ENCODE results near the gene FOSB. TPM values are rescaled to one million over a fixed set of nuclear protein-coding genes. Genes with fewer than 3 reads are reported as not detected.

The FOSB gene
- total and polyA plus RNA-seq, 2 experiments from 2014 or later = 0.55 to 1.9 TPM

- peaks cover 15% of the 10 kb centered on the region for H3K36me3 Mint-ChIP-seq (ENCODE audit: low read depth)
- TF ChIP-seq, protein P1, sequence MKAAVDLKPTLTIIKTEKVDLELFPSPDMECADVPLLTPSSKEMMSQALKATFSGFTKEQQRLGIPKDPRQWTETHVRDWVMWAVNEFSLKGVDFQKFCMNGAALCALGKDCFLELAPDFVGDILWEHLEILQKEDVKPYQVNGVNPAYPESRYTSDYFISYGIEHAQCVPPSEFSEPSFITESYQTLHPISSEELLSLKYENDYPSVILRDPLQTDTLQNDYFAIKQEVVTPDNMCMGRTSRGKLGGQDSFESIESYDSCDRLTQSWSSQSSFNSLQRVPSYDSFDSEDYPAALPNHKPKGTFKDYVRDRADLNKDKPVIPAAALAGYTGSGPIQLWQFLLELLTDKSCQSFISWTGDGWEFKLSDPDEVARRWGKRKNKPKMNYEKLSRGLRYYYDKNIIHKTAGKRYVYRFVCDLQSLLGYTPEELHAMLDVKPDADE (IDR thresholded peaks at IDR 0.05) = no peak
- TF ChIP-seq EZH2 (IDR thresholded peaks at IDR 0.05; ENCODE audit: low read depth, unreplicated experiment) = no peak
- H3F3A ChIP-seq (replicated peaks; ENCODE audit: low read depth) = peaks cover 12% of the 10 kb centered on the region; the same call in 1 of the 2 replicates
- H3K9me3 Mint-ChIP-seq = no peaks in the 10 kb centered on the region; the same call in 2 of the 3 replicates
- peak overlapping the region; percentile 58 for H3K4me3 ChIP-seq
- peaks cover 5% of the 10 kb centered on the region; the same call in 1 of the 2 replicates for H3K79me2 ChIP-seq (replicated peaks; ENCODE audit: insufficient read depth)
- peak overlapping the region; percentile 91; the same call in 1 of the 2 replicates for H2AFZ ChIP-seq
- H3K4me1 Mint-ChIP-seq = peaks cover 23% of the 10 kb centered on the region
- ATAC-seq = no peak
- peak overlapping the region; percentile 77 for H3K4me2 ChIP-seq
- peaks cover 14% of the 10 kb centered on the region; the same call in 1 of the 2 replicates for H3K4me1 ChIP-seq (ENCODE audit: insufficient read depth)
- no peaks in the 10 kb centered on the region for H3K9me2 ChIP-seq (ENCODE audit: insufficient read depth)
- no peak for DNase-seq (ENCODE audit: low spot score)
- H3K27ac Mint-ChIP-seq = peak overlapping the region; percentile 98
- peaks cover 8% of the 10 kb centered on the region for H3K27me3 Mint-ChIP-seq (ENCODE audit: insufficient read depth, low read depth, poor library complexity)
- H3K4me3 Mint-ChIP-seq = peak overlapping the region; percentile 96
- H3K36me3 ChIP-seq (ENCODE audit: insufficient read depth) = no peaks in the 10 kb centered on the region; the same call in 1 of the 2 replicates
- H3K27ac ChIP-seq (ENCODE audit: low read depth) = no peak overlapping the region; the same call in 1 of the 2 replicates
- no peaks in the 10 kb centered on the region for H3K27me3 ChIP-seq (ENCODE audit: insufficient read depth)
- no peaks in the 10 kb centered on the region for H4K20me1 ChIP-seq (replicated peaks; ENCODE audit: insufficient read depth)
Observed at GRCh38 chr19:45423033-45423588, 44.7 kb upstream of the FOSB start.

- H3K4me3 Mint-ChIP-seq = peak within 1 kb of the TSS; percentile 96
- H2AFZ ChIP-seq = peak within 1 kb of the TSS; percentile 91; the same call in 1 of the 2 replicates
- no peaks in the 10 kb centered on the region for H3K9me2 ChIP-seq (ENCODE audit: insufficient read depth)
- peaks cover 14% of the 10 kb centered on the region; the same call in 1 of the 2 replicates for H3K4me1 ChIP-seq (ENCODE audit: insufficient read depth)
- peaks cover 5% of the 10 kb centered on the region; the same call in 1 of the 2 replicates for H3K79me2 ChIP-seq (replicated peaks; ENCODE audit: insufficient read depth)
- peaks cover 8% of the 10 kb centered on the region for H3K27me3 Mint-ChIP-seq (ENCODE audit: insufficient read depth, low read depth, poor library complexity)
- peaks cover 25% of the 10 kb centered on the region for H3K4me1 Mint-ChIP-seq
- H3K36me3 Mint-ChIP-seq (ENCODE audit: low read depth) = peaks cover 13% of the 10 kb centered on the region
- H3K9me3 Mint-ChIP-seq = no peaks in the 10 kb centered on the region; the same call in 2 of the 3 replicates
- peak; percentile 100 for DNase-seq (ENCODE audit: low spot score)
- H3K27ac ChIP-seq (ENCODE audit: low read depth) = peak within 1 kb of the TSS; percentile 98
- peak; percentile 84 for ATAC-seq
- H3K4me3 ChIP-seq = peak within 1 kb of the TSS; percentile 58
- no peaks in the 10 kb centered on the region for H4K20me1 ChIP-seq (replicated peaks; ENCODE audit: insufficient read depth)
- H3K36me3 ChIP-seq (ENCODE audit: insufficient read depth) = no peaks in the 10 kb centered on the region; the same call in 1 of the 2 replicates
- H3K4me2 ChIP-seq = peak within 1 kb of the TSS; percentile 77
- H3K27ac Mint-ChIP-seq = peak within 1 kb of the TSS; percentile 98
- H3F3A ChIP-seq (replicated peaks; ENCODE audit: low read depth) = peaks cover 14% of the 10 kb centered on the region; the same call in 1 of the 2 replicates
- H3K27me3 ChIP-seq (ENCODE audit: insufficient read depth) = no peaks in the 10 kb centered on the region
- TF ChIP-seq REST (IDR thresholded peaks at IDR 0.05; ENCODE audit: unreplicated experiment) (no peak), ZNF331 (CRISPR knock-in tag; IDR thresholded peaks at IDR 0.05; ENCODE audit: low read depth) (no peak), JUNB (IDR thresholded peaks at IDR 0.05; ENCODE audit: unreplicated experiment) (no peak), POLR2AphosphoS5 (IDR thresholded peaks at IDR 0.05; ENCODE audit: low read depth) (peak; percentile 89)
- TF ChIP-seq, protein P2, sequence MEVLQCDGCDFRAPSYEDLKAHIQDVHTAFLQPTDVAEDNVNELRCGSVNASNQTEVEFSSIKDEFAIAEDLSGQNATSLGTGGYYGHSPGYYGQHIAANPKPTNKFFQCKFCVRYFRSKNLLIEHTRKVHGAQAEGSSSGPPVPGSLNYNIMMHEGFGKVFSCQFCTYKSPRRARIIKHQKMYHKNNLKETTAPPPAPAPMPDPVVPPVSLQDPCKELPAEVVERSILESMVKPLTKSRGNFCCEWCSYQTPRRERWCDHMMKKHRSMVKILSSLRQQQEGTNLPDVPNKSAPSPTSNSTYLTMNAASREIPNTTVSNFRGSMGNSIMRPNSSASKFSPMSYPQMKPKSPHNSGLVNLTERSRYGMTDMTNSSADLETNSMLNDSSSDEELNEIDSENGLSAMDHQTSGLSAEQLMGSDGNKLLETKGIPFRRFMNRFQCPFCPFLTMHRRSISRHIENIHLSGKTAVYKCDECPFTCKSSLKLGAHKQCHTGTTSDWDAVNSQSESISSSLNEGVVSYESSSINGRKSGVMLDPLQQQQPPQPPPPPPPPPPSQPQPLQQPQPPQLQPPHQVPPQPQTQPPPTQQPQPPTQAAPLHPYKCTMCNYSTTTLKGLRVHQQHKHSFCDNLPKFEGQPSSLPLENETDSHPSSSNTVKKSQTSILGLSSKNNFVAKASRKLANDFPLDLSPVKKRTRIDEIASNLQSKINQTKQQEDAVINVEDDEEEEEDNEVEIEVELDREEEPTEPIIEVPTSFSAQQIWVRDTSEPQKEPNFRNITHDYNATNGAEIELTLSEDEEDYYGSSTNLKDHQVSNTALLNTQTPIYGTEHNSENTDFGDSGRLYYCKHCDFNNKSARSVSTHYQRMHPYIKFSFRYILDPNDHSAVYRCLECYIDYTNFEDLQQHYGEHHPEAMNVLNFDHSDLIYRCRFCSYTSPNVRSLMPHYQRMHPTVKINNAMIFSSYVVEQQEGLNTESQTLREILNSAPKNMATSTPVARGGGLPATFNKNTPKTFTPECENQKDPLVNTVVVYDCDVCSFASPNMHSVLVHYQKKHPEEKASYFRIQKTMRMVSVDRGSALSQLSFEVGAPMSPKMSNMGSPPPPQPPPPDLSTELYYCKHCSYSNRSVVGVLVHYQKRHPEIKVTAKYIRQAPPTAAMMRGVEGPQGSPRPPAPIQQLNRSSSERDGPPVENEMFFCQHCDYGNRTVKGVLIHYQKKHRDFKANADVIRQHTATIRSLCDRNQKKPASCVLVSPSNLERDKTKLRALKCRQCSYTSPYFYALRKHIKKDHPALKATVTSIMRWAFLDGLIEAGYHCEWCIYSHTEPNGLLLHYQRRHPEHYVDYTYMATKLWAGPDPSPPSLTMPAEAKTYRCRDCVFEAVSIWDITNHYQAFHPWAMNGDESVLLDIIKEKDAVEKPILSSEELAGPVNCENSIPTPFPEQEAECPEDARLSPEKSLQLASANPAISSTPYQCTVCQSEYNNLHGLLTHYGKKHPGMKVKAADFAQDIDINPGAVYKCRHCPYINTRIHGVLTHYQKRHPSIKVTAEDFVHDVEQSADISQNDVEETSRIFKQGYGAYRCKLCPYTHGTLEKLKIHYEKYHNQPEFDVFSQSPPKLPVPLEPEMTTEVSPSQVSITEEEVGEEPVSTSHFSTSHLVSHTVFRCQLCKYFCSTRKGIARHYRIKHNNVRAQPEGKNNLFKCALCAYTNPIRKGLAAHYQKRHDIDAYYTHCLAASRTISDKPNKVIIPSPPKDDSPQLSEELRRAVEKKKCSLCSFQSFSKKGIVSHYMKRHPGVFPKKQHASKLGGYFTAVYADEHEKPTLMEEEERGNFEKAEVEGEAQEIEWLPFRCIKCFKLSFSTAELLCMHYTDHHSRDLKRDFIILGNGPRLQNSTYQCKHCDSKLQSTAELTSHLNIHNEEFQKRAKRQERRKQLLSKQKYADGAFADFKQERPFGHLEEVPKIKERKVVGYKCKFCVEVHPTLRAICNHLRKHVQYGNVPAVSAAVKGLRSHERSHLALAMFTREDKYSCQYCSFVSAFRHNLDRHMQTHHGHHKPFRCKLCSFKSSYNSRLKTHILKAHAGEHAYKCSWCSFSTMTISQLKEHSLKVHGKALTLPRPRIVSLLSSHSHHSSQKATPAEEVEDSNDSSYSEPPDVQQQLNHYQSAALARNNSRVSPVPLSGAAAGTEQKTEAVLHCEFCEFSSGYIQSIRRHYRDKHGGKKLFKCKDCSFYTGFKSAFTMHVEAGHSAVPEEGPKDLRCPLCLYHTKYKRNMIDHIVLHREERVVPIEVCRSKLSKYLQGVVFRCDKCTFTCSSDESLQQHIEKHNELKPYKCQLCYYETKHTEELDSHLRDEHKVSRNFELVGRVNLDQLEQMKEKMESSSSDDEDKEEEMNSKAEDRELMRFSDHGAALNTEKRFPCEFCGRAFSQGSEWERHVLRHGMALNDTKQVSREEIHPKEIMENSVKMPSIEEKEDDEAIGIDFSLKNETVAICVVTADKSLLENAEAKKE (CRISPR knock-in tag; IDR thresholded peaks at IDR 0.05) = no peak
- TF ChIP-seq, protein P1 (IDR thresholded peaks at IDR 0.05) = peak; percentile 82
Observed at GRCh38 chr19:45423589-45424190, 44.1 kb upstream of the FOSB start, which contains the start of gene ERCC1. ERCC1 (minus strand) TSS chr19:45423917; CDS start chr19:45423374, 543 bp downstream.

Data from GM23338 (cell line).